DND-41 (cell line): ENCODE results near the gene CFAP73.

Experiments
- ATAC-seq: fragments of 200-7000 bp; cut with Tn5 transposase; 3 replicates; pipeline ENCODE4 v1.9.1; 2021; ENCODE audit warnings: low read depth; ENCODE audit not compliant: insufficient read depth
- DNase-seq: peaks from one replicate; pipeline ENCODE4 v3.0.0-alpha.2; 2020
- H2AFZ ChIP-seq: 2 replicates; pipeline ENCODE4 v1.6.0; 2012; ENCODE audit warnings: low read depth, low read length
- H3K27ac ChIP-seq: 2 replicates; pipeline ENCODE4 v1.5.1; 2012; ENCODE audit warnings: low read length, inconsistent platforms
- H3K27me3 ChIP-seq: fragments of 200-600 bp; sonication (generic); 2 replicates; pipeline ENCODE4 v1.6.0; 2012; ENCODE audit warnings: low read length, mild to moderate bottlenecking, inconsistent platforms; ENCODE audit not compliant: insufficient read depth, poor library complexity
- H3K36me3 ChIP-seq: 2 replicates; pipeline ENCODE4 v1.5.1; 2012; ENCODE audit warnings: low read length, inconsistent platforms; ENCODE audit not compliant: insufficient read depth
- H3K4me1 ChIP-seq: 2 replicates; pipeline ENCODE4 v1.5.1; 2012; ENCODE audit warnings: mild to moderate bottlenecking, low read length; ENCODE audit not compliant: insufficient read depth
- H3K4me2 ChIP-seq: 2 replicates; pipeline ENCODE4 v1.6.0; 2012; ENCODE audit warnings: mild to moderate bottlenecking, moderate library complexity, low read length, inconsistent platforms; ENCODE audit not compliant: insufficient read depth
- H3K4me3 ChIP-seq, 2 experiments: fragments of 200-600 bp in 1 of 2; shearing (Covaris generic) in 1 of 2; 2 replicates each; pipeline ENCODE4 v1.5.1; 2012 to 2016; ENCODE audit warnings: inconsistent platforms in 2 of 2, low read length in 2 of 2, mild to moderate bottlenecking in 2 of 2, low read depth in 1 of 2, moderate library complexity in 1 of 2
- H3K79me2 ChIP-seq: 2 replicates; pipeline ENCODE4 v1.6.0; 2012; ENCODE audit warnings: low read length, inconsistent platforms; ENCODE audit not compliant: insufficient read depth
- H3K9ac ChIP-seq: 2 replicates; pipeline ENCODE4 v1.6.0; 2012; ENCODE audit warnings: low read depth, mild to moderate bottlenecking, inconsistent platforms, low read length, moderate library complexity
- H3K9me3 ChIP-seq: 2 replicates; pipeline ENCODE4 v1.5.1; 2012; ENCODE audit warnings: low read length, moderate library complexity, mild to moderate bottlenecking, inconsistent platforms; ENCODE audit not compliant: insufficient read depth, severe bottlenecking
- H4K20me1 ChIP-seq: 2 replicates; pipeline ENCODE4 v1.6.0; 2012; ENCODE audit warnings: low read length; ENCODE audit not compliant: insufficient read depth
- CTCF ChIP-seq: IDR thresholded peaks from 2 replicates; pipeline ENCODE4 v1.5.1; 2012; ENCODE audit warnings: borderline replicate concordance, low read length, moderate library complexity, mild to moderate bottlenecking; ENCODE audit not compliant: poor library complexity, severe bottlenecking; ENCODE audit errors: extremely low read depth
- EZH2 ChIP-seq: IDR thresholded peaks from 3 replicates; pipeline ENCODE4 v1.6.1; 2012; ENCODE audit warnings: borderline replicate concordance, low read depth, mild to moderate bottlenecking, moderate library complexity, low read length, inconsistent platforms; ENCODE audit not compliant: severe bottlenecking

Gene CFAP73

DNA sequence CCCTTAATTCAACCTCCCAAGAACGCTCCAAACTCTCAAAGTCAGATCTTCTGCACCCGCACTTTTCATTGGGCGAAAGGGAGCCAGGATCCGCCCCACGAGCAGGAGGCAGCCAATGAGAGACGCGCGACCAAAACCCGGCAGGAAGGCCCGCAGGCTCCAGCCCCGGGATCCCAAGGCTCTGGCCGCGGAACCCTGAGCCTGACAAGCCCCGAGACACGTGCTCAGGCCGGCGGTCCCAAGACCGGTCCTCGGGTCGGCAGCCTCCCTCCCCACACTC, 35.3 kb downstream of the CFAP73 start:
- peaks cover 42% of the 10 kb centered on the region for H4K20me1 ChIP-seq
- no peaks in the 10 kb centered on the region for H3K9me3 ChIP-seq
- ATAC-seq (peak; percentile 88), DNase-seq (peak; percentile 91)
- peak overlapping the region; percentile 97 for H3K4me2 ChIP-seq
- H2AFZ ChIP-seq = peak overlapping the region; percentile 97
- H3K4me3 ChIP-seq = peak overlapping the region; percentile 81 to 93
- peaks cover 40% of the 10 kb centered on the region for H3K4me1 ChIP-seq
- H3K9ac ChIP-seq = peak overlapping the region; percentile 94
- H3K27ac ChIP-seq = peak overlapping the region; percentile 95
- H3K27me3 ChIP-seq = no peaks in the 10 kb centered on the region
- H3K36me3 ChIP-seq = peaks cover 60% of the 10 kb centered on the region
- peaks cover 93% of the 10 kb centered on the region for H3K79me2 ChIP-seq
- TF ChIP-seq CTCF = no peak
- no peak for TF ChIP-seq EZH2

DNA sequence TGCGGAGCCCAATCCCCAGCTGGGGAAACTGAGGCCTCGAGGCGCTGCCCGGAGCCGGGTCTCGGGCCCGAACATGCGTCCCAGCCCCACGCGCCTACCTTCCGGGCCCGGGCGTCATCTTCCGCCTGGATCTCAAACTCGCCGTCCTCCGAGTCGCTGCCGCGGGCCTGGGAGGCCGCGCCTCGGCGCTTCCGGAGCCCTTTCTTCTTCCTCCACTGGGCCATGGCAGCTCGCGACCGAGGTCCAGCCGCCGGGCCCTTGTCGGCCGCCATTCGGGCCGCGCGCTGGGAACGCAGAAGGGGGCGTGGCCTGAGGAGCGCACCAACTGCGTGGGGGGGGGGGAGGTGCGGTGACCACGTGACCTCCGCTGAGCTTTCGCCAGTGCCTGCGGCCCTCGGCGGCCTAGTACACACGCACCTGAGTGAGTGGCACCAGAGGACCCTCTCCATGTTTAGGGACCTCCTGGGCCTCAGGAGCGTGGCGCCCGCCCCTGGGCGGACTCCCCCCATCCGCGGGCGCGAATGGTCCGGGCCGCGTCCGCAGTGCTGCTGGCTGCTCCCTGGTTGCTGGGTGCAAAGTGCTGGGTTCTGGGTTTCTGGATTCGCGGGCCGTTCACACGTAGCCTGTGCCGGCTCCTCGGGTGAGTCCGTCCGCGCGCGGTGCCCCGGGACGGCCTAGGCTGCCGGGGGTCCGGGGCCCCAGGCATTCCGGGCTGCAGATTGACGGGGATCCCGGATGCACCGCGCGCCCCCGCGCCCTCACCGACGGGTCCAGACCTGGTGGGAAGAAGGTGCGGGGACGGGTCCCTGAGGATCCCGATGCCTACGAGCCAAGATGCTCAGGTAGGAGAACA, 35.9 kb downstream of the CFAP73 start, which contains the start of the genes DDX54 and RITA1:
Gene DDX54 (minus strand): TSS at position 299 of the 853 bp plus-strand sequence. CDS start 27 bp downstream, at position 272.
Gene RITA1 (plus strand): TSS at position 542 of the 853 bp plus-strand sequence. CDS start 1,026 bp downstream, outside the sequence.
- Histone ChIP-seq H3K9ac (peak within 1 kb of the TSS; percentile 94), H3K36me3 (peaks cover 57% of the 10 kb centered on the region), H4K20me1 (peaks cover 37% of the 10 kb centered on the region), H3K4me1 (peaks cover 40% of the 10 kb centered on the region), H3K27me3 (no peaks in the 10 kb centered on the region), H3K4me3 (peak within 1 kb of the TSS; percentile 81 to 93), H3K9me3 (no peaks in the 10 kb centered on the region), H2AFZ (peak within 1 kb of the TSS; percentile 97), H3K27ac (peak within 1 kb of the TSS; percentile 95), H3K4me2 (peak within 1 kb of the TSS; percentile 97), H3K79me2 (peaks cover 87% of the 10 kb centered on the region)
- DNase-seq (peak; percentile 81), ATAC-seq (peak; percentile 61)
- no peak for TF ChIP-seq EZH2
- TF ChIP-seq CTCF = no peak

DNA sequence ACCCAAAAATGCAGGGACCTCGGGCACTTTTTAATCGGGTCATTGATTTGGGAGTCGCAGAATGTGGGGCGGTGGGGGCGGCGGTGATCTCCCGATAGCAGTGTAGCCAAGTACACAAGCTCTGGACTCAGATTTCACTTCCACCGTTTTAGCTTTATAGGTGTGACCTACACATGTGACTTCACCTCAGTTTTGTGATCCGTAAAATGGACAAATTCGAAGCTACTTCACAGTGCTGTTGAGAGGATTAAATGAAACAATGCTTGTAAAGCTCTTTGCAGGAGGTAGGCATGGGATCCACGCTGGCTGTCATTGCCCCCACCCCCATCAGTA, 36.5 kb downstream of the CFAP73 start:
- Histone ChIP-seq H3K9ac (peak overlapping the region; percentile 94), H3K4me1 (peaks cover 40% of the 10 kb centered on the region), H3K79me2 (peaks cover 81% of the 10 kb centered on the region), H3K4me3 (peak overlapping the region; percentile 81 to 93; a peak in 3 of 4 replicates), H3K27me3 (no peaks in the 10 kb centered on the region), H4K20me1 (peaks cover 35% of the 10 kb centered on the region), H3K36me3 (peaks cover 57% of the 10 kb centered on the region), H3K27ac (peak overlapping the region; percentile 95), H3K4me2 (peak overlapping the region; percentile 97), H2AFZ (peak overlapping the region; percentile 97), H3K9me3 (no peaks in the 10 kb centered on the region)
- no peak for ATAC-seq
- TF ChIP-seq EZH2 (no peak), CTCF (no peak)
- no peak for DNase-seq
